GM18868 (cell line): Measurements from ENCODE around the gene HNRNPF.

Experiments
- ATAC-seq: cut with Tn5 transposase; IDR thresholded peaks from one replicate; pipeline ENCODE4 v1.9.1; 2021; ENCODE audit warnings: mild to moderate bottlenecking, moderate library complexity; ENCODE audit not compliant: unreplicated experiment

Gene HNRNPF

DNA sequence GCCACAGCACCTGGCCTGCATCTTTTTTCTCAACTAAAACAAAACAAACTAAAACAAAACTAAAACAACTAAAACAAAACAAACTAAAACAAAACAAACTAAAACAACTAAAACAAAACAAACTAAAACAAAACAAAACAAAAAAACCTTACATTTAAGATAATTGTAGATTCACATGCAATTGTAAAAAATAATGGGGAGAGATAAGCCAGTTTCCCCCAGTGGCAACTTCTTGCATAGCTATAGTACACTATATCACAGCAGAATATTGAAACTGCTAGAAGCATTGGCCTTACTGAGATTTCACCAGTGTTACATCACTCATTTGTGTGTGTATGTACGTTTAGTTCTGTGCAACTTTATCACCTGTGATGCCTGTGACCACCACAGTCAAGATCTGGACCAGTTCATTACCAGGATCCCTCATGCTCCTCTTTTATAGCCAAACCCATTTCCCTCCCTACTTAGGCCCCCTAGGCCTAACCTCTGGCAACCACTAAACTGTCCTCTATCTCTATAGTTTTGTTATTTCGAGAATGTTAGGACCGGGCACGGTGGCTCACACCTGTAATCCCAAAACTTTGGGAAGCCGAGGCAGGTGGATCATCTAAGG is 28.3 kb downstream of the HNRNPF start:
- no peak for ATAC-seq

DNA sequence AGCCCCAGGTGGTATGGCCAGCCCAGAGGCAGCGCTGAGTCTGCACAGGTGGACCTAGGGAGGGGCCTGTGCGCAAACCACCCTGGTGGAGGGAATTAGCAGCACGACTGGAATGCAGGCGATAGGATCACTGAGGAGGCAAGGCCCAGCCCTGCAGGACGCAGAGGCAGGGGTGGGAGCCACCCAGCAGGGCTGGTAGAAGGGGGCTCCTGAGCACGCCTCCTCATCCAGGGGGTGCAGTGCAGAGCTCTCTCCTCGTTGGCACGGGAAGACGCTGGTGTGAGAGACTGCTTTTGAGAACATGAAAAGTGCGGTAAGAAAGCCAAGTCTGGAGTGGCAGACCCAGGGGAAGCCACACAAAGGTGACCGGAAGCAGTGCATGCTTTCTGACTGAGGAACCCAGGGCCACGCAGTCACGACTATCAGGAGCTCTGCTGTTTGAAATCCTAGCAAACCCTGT is 31.5 kb downstream of the HNRNPF start:
- no peak for ATAC-seq

DNA sequence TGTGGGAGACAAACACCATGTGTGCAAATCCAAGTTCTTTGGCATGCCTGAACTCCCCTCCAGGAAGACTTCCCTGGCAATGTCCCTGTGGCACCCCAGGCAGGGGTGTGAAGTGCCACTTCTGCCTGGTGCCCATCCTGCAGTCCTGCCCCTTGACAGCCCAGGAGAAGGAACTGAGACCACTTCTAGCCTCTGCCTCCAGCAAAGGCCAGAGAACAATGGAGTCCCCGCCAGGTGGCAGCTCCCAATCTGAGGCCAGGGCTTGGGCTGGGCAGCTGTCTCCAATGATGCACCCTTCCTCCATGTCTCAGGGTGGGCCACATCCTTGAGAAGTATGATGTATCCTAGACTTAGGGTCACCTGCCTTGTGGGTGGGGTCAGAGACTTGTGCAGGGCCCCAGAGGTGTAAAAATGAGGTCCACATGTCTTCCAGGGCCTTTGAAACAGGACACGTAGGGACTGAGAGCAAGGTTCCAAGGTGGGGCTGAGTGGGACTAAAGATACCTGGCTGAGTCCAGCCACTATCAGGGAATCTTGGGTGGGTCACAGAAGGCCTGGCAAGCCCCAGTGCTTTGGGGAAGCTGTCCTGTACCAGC is 32.1 kb downstream of the HNRNPF start:
- ATAC-seq: no peak

DNA sequence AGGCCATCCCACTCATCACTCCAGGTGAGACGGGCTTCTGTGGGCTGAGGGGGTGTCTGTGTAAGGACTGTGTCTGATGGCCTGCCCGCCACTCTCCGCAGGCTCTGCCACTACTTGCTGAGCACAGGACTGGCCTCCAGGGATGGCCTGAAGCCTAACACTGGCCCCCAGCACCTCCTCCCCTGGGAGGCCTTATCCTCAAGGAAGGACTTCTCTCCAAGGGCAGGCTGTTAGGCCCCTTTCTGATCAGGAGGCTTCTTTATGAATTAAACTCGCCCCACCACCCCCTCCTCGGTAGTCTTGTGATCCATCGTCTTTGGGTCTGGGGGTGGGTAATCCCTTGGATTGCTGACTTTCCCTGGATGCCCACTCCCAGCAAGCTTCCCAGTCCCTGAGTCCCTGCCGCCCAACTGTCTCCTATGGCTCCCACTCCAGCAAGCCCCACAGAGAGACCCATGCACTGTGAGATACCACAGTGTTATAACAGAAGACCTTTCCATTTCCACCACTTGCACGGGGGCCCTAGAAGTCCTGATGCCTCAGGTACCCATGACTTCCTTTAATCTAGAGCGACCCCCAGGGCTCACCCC is 32.8 kb downstream of the HNRNPF start:
- ATAC-seq: no peak

GRCh38 chr10:43375401-43376020 is 33.5 kb downstream of the HNRNPF start:
- ATAC-seq: no peak

GRCh38 chr10:43374194-43374593 is 34.8 kb downstream of the HNRNPF start:
- no peak for ATAC-seq

- no peak for ATAC-seq
Measured at GRCh38 chr10:43373461-43373860, 35.5 kb downstream of the HNRNPF start.

- ATAC-seq: no peak
Measured at GRCh38 chr10:43372765-43373361, 36.1 kb downstream of the HNRNPF start.

DNA sequence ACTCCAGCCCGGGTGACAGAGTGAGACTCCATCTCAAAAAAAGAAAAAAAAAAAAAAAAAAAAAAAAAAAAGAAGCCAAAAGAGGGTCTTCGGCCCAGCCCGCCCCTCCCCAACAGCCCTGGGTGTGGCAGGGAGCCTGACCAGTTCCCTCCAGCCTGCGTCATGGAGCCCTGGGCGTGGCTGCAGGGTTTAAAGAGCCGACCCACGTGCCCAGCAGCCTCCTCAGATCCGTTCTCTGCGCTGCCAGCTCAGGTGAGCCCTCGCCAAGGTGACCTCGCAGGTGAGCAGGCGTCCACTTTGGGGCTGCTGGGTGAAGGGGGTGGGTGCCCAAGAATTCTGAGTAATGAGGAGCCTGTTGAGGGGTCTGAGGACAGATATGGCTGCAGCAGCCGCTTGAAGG is 37.6 kb downstream of the HNRNPF start, which contains the start of gene FXYD4:
FXYD4 (plus strand) TSS at position 219 of the 400 bp plus-strand sequence. CDS start 2,111 bp downstream, outside the sequence.
- no peak for ATAC-seq

- no peak for ATAC-seq
Measured at GRCh38 chr10:43370671-43371215, 38.2 kb downstream of the HNRNPF start.

DNA sequence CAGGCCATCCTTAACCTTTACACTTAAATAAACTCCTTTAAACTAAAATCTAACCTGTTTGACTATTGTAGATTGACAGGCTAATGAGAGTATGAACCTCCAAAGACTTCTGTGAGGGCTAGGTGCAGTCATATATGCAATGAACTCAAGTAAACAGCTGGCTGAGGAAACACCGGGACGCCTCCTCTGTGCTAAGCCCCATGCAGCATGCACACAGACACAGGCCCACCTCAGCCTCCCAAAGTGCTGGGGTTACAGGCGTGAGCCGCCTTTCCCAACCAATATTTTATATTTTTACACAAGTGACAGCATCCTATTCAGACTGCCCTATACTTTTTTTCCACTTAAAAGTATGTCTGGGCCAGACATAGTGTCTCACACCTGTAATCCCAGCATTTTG is 39.1 kb downstream of the HNRNPF start:
- ATAC-seq: no peak

- ATAC-seq: no peak
Measured at GRCh38 chr10:43365001-43365400, 44.0 kb downstream of the HNRNPF start.

GRCh38 chr10:43362191-43362839 is 46.7 kb downstream of the HNRNPF start:
- peak; percentile 98 for ATAC-seq

DNA sequence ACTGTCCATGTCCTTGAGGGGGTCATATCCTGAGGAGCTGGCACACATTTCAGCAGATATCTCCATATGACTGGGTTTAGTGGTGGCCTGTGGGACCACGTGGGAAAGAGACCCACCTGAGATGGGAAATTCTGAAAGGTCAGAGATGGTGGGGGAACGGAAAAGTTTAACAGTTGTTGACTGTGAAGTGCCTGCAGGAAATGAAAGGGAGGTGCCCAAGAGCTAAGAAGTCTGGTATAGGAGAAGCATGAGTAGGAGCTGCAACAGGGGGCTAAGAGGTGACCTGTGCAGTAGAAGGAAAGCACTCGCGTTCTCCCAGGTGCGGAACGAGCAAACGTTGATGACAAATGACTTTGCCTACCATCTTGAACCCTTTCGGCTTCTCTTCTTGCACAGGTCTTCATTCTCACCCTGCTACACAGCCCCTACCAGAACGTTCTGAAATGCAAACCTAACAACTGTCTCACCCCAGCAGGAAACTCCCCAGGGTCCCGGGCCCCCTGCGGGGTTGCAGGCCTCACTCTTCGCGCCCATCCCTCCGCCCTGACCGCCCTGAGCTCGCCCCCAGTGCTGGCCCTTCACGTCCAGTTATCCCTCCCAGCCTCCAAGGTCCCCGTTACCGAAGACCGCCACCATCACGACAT is 47.3 kb downstream of the HNRNPF start:
- no peak for ATAC-seq

- no peak for ATAC-seq
Measured at GRCh38 chr10:43360086-43360485, 48.9 kb downstream of the HNRNPF start.

DNA sequence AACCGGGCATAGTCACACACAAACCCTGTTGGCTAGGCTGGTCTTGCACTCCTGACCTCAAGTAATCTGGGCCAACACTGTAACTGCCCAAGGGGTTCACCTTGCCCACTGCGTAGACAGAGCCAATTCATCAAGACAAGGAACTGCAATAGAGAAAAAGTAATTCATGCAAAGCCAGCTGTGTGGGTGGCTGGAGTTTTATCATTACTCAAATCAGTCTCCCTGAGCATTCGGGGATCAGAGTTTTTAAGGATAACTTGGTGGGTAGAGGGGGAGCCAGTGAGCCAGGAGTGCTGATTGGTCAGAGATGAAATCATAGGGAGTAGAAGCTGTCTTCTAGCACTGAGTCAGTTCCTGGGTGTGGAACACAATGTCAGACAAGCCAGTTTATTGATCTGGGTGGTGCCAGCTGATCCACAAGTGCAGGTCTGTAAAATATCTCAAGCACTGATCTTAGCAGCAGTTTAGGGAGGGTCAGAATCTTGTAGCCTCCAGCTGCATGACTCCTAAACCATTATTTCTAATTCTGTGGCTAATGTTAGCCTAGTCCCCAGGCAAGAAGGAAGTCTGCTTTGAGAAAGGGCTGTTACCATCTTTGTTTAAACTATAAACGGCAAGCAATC is 53.1 kb downstream of the HNRNPF start:
- ATAC-seq: no peak

DNA sequence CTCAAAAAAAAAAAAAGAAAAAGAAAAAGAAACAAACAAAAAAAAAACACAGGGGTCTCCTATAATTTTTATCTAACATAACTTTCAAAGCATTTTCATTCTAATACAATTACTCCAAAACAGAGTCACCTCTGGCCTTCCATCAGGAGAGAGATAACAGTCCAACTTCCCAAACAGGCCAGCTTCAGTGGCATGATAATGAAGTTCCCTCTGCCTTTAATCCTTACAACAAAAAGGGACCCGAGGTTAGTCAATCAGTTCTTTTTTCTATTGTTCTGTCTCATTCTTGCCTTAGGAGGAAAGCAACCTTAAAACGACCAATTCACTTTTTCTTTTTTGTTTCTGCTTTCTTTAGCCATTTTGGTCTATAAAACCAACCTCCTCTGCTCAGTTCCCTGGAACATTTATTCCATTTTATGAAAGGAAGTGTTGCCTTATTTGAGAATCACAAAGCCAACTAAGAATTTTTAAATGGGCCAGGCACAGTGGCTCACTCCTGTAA is 54.1 kb downstream of the HNRNPF start:
- no peak for ATAC-seq

DNA sequence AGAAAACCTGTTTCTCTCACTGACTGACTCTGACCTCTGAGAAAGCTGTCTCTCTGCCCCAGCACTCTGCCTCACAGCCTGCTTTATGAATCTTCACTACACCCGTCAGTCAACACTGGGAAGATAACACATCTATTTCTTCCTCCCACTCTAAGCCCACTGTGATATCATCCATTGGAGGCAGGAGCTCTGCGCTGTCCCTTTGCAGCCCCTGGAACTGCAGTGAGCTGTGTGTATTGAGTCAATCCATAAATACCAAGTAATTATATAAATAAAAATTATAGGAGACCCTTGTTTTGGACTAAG is 54.7 kb downstream of the HNRNPF start:
- ATAC-seq: no peak

DNA sequence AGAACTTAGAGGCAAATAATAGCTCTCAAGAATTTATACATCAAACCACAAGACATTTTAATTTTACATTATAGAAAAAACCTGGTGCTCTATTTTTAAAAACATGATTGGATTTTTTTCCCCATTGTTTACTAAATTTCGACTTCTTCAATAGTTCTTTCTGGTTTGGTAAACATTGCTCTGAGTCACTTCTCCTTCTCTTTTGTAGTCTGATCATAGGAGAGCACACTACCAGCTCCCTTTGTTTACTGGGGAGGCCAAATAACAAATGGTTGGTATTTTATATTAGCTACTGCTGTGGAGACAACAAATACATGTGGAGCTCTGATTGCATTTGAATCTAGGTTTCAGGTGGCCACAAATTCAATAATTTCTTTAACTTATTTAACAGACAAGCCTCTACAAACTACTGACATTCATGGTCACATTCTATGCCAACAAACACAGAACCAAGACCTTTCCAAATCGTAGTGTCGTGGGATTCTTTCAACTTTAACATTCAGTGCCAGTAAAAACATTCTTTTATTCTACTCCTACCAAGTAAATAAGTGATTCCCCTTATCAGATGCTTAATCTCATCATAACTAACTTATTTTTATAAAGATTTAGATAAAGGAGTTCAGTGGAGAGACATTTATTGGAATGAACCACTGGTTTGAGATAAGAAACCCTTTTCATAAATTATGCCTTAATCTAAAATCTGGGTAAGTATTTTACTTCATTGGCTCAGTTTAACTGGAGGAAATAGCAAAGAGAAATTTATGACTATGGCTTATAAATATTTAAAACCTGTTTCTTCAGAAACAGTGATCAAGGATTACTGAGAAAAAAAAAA is 55.3 kb downstream of the HNRNPF start:
- no peak for ATAC-seq
